ENCODE results near the gene MINDY1. TPM values are rescaled to one million over a fixed set of nuclear protein-coding genes. Genes with fewer than 3 reads are reported as not detected.

MINDY1 gene
- total RNA-seq, 2 donors from 2014 or later, result 10.9 to 22.6 TPM

- ATAC-seq (replicated peaks), result peak; percentile 27
Observed at GRCh38 chr1:150981805-150982712, 24.6 kb downstream of the MINDY1 start, which contains the start of gene ANXA9. Gene ANXA9, plus strand, starts transcription at chr1:150982292. Its CDS starts 814 bp downstream, at chr1:150983106.

DNA sequence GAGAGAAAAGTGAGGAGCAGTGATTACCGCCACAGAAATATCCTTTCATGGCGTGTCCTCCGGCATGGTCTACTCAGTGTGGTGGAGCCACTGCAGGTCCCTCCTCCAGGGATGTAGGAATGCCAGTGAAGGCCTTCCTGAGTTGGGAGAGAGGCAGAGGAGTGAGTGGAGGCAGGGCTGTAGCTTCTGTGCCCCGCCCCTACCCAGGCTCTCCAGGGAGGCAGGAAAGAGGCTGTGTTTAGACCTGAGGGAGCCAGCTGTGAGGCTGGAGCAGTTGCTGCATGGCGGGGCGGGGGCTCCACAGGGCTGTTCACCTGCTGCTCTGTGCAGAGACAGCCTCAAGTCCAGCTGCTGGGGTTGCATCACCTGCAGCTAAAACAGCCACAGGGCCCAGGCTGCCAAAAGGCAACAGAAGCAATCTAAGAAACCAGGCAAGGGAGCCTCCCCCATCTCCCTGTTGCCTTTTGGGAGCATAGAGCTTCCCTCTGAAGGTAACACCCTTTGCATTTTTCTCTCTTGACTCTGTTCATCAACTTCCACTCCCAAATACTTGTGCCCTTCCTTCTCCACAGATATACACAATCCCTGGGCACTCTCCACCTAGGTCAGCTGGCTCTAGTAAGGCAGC, 25.4 kb downstream of the MINDY1 start:
- Mint-ChIP-seq H3K4me1 (peaks cover 11% of the 10 kb centered on the region), H3K4me3 (no peak overlapping the region), H3K36me3 (ENCODE audit: low read depth) (no peaks in the 10 kb centered on the region), H3K9me3 (no peaks in the 10 kb centered on the region), H3K27ac (no peak overlapping the region), H3K27me3 (no peaks in the 10 kb centered on the region)
- no peak for ATAC-seq (replicated peaks)

More at GRCh38 chr1:150981805-150982712, 24.6 kb downstream of the MINDY1 start, which contains the start of gene ANXA9:
- Mint-ChIP-seq H3K27me3 (no peaks in the 10 kb centered on the region), H3K9me3 (no peaks in the 10 kb centered on the region), H3K4me3 (no peak within 1 kb of the TSS), H3K27ac (peak within 1 kb of the TSS; percentile 20), H3K36me3 (ENCODE audit: low read depth) (no peaks in the 10 kb centered on the region), H3K4me1 (peaks cover 6% of the 10 kb centered on the region)

GRCh38 chr1:150979092-150980056, 27.3 kb downstream of the MINDY1 start:
- no peaks in the 10 kb centered on the region for H3K9me3 Mint-ChIP-seq

GRCh38 chr1:150976879-150977694, 29.6 kb downstream of the MINDY1 start:
- H3K9me3 Mint-ChIP-seq, result no peaks in the 10 kb centered on the region
- H3K4me3 Mint-ChIP-seq, result peak overlapping the region; percentile 87
- H3K27me3 Mint-ChIP-seq, result no peaks in the 10 kb centered on the region
- peak overlapping the region; percentile 92 for H3K27ac Mint-ChIP-seq
- peaks cover 11% of the 10 kb centered on the region for H3K36me3 Mint-ChIP-seq (ENCODE audit: low read depth)
- peak; percentile 76 for ATAC-seq (replicated peaks)
- peaks cover 19% of the 10 kb centered on the region for H3K4me1 Mint-ChIP-seq

More at GRCh38 chr1:150979092-150980056, 27.3 kb downstream of the MINDY1 start:
- Mint-ChIP-seq H3K27me3 (no peaks in the 10 kb centered on the region), H3K4me1 (peaks cover 11% of the 10 kb centered on the region), H3K4me3 (peak overlapping the region; percentile 45), H3K36me3 (ENCODE audit: low read depth) (no peaks in the 10 kb centered on the region), H3K27ac (no peak overlapping the region)
- peak; percentile 44 for ATAC-seq (replicated peaks)

GRCh38 chr1:150976401-150976821, 30.3 kb downstream of the MINDY1 start:
- Mint-ChIP-seq H3K36me3 (ENCODE audit: low read depth) (peaks cover 18% of the 10 kb centered on the region), H3K9me3 (no peaks in the 10 kb centered on the region), H3K4me3 (peak overlapping the region; percentile 87), H3K27me3 (no peaks in the 10 kb centered on the region), H3K4me1 (peaks cover 19% of the 10 kb centered on the region), H3K27ac (peak overlapping the region; percentile 92)
- ATAC-seq (replicated peaks), result no peak

- H3K27me3 Mint-ChIP-seq, result no peaks in the 10 kb centered on the region
- peaks cover 31% of the 10 kb centered on the region for H3K4me1 Mint-ChIP-seq
- H3K4me3 Mint-ChIP-seq, result peak within 1 kb of the TSS; percentile 88
- peaks cover 26% of the 10 kb centered on the region for H3K36me3 Mint-ChIP-seq (ENCODE audit: low read depth)
- ATAC-seq (replicated peaks), result peak; percentile 63
- H3K27ac Mint-ChIP-seq, result peak within 1 kb of the TSS; percentile 90
- H3K9me3 Mint-ChIP-seq, result no peaks in the 10 kb centered on the region
Observed at GRCh38 chr1:150974580-150975478, 31.9 kb downstream of the MINDY1 start, which contains the start of gene CERS2. Gene CERS2, minus strand, starts transcription at chr1:150974835. Its CDS starts 5,745 bp downstream, at chr1:150969090.

DNA sequence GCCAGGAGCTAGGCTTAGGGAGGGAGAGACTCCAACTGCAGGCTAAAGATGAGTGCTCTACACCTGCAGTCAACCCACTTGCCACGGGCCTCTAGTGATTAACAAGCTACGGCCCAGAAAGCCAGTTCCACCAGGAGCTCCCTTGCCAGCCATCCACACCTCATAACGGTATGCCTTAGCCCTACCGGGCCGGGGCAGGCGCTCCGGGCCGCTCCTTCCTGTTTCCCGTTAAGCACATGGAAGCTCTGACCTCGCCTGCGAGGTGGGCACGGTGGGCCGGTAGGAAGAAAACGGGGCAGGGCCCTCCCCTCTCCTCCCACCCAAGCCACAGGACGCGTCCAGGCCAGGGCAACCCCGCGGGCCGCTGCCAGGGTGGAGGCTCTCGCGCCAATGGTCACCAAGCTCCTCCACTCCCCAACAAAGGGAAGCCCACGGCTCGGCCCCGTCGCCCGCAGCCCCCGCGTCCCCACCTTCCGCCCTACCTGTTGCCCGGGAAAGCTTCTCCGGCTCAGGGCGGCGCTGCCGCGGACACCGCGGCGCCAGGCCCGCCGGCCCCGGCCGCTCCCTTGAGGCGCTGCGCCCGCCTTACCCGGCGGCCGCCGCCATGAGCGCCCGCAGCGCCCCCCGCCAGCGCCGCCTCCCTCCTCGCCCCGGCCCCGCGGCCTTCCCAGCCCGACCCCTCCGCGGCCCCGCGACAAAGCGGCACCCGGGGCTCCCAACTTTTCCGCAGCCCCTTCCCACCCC, 32.7 kb downstream of the MINDY1 start:
- Mint-ChIP-seq H3K27me3 (no peaks in the 10 kb centered on the region), H3K4me1 (peaks cover 31% of the 10 kb centered on the region), H3K4me3 (peak overlapping the region; percentile 88), H3K9me3 (no peaks in the 10 kb centered on the region), H3K27ac (peak overlapping the region; percentile 90), H3K36me3 (ENCODE audit: low read depth) (peaks cover 34% of the 10 kb centered on the region)
- ATAC-seq (replicated peaks), result peak; percentile 43

DNA sequence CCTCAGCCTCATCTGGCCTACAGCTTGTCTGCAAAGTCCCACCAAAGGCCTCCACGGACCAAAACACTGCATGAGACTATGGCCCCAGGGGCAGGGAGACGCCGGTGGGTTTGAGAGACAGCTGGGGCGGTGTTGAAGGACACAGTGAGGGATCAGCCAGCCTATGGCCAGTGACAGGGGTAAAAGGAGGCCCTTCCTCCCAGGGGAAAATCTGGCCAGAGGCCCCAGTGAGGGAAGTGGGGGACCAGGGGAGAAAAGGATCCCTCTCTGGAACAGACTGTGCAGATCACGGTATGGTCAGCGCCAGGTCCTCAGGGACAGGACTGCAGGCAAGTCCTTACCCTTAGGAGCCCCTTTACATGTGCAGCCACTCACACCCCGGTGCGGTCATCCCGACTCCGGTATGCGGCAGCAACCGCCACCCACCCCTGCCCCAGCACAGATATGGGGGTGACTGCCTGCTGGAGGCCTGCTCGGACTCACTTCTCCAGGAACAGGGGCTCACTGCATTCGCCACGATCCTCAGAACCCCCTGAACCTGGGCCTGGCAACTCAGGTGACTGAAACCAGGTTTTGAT, 33.4 kb downstream of the MINDY1 start:
- Mint-ChIP-seq H3K4me3 (peak overlapping the region; percentile 88), H3K9me3 (no peaks in the 10 kb centered on the region), H3K27me3 (no peaks in the 10 kb centered on the region), H3K4me1 (peaks cover 31% of the 10 kb centered on the region), H3K36me3 (ENCODE audit: low read depth) (peaks cover 41% of the 10 kb centered on the region), H3K27ac (peak overlapping the region; percentile 90)
- no peak for ATAC-seq (replicated peaks)

GRCh38 chr1:150972417-150972940, 34.2 kb downstream of the MINDY1 start:
- H3K4me1 Mint-ChIP-seq, result peaks cover 28% of the 10 kb centered on the region
- H3K9me3 Mint-ChIP-seq, result no peaks in the 10 kb centered on the region
- H3K4me3 Mint-ChIP-seq, result peak overlapping the region; percentile 88
- no peaks in the 10 kb centered on the region for H3K27me3 Mint-ChIP-seq
- peak overlapping the region; percentile 90 for H3K27ac Mint-ChIP-seq
- ATAC-seq (replicated peaks), result no peak
- peaks cover 50% of the 10 kb centered on the region for H3K36me3 Mint-ChIP-seq (ENCODE audit: low read depth)

GRCh38 chr1:150971583-150972416, 34.9 kb downstream of the MINDY1 start:
- Mint-ChIP-seq H3K9me3 (no peaks in the 10 kb centered on the region), H3K4me3 (peak overlapping the region; percentile 88), H3K36me3 (ENCODE audit: low read depth) (peaks cover 57% of the 10 kb centered on the region), H3K27ac (peak overlapping the region; percentile 90), H3K4me1 (peaks cover 23% of the 10 kb centered on the region), H3K27me3 (no peaks in the 10 kb centered on the region)
- no peak for ATAC-seq (replicated peaks)
